Liver (tissue), 3 donors: Measurements from ENCODE around the gene HOXD12.

Source experiments
- EGR1 ChIP-seq, 2 donors: IDR thresholded peaks; 2 replicates each; pipeline ENCODE4 v1.6.1; 2016 to 2018; ENCODE audit warnings: antibody characterized with exemption in 2 of 2, low read depth in 2 of 2
- FOXA1 ChIP-seq: IDR thresholded peaks from 2 replicates; pipeline ENCODE4 v1.6.1; 2016; ENCODE audit warnings: antibody characterized with exemption
- GABPA ChIP-seq, 2 donors: IDR thresholded peaks in 1 of 2; conservative IDR thresholded peaks in 1 of 2; 2 replicates each; pipeline ENCODE4 v1.6.1; 2016; ENCODE audit warnings: antibody characterized with exemption in 2 of 2, mild to moderate bottlenecking in 1 of 2, moderate library complexity in 1 of 2
- HNF4G ChIP-seq: IDR thresholded peaks from 2 replicates; pipeline ENCODE4 v1.6.1; 2016; ENCODE audit warnings: antibody characterized with exemption
- RAD21 ChIP-seq, 2 donors: IDR thresholded peaks; 2 replicates each; pipeline ENCODE4 v1.6.1; 2016; ENCODE audit warnings: antibody characterized with exemption in 2 of 2, mild to moderate bottlenecking in 2 of 2
- TAF1 ChIP-seq: conservative IDR thresholded peaks from 2 replicates; pipeline ENCODE4 v1.6.1; 2016; ENCODE audit warnings: antibody characterized with exemption, mild to moderate bottlenecking
- YY1 ChIP-seq: IDR thresholded peaks from 2 replicates; pipeline ENCODE4 v1.6.1; 2016; ENCODE audit warnings: antibody characterized with exemption, mild to moderate bottlenecking
- TF ChIP-seq, protein P1 (sequence below): fragments of 150-350 bp; IDR thresholded peaks from 2 replicates; pipeline ENCODE4 v1.5.1; 2017; ENCODE audit warnings: improper control_type of control experiment, low read depth, low read length; ENCODE audit not compliant: missing input control
- TF ChIP-seq, protein P2 (sequence below): IDR thresholded peaks from 2 replicates; pipeline ENCODE4 v1.6.1; 2016; ENCODE audit warnings: antibody characterized with exemption
- TF ChIP-seq, protein P3 (sequence below): IDR thresholded peaks from 2 replicates; pipeline ENCODE4 v1.6.1; 2016; ENCODE audit warnings: antibody characterized with exemption
- TF ChIP-seq, protein P4 (sequence below): IDR thresholded peaks from 2 replicates; pipeline ENCODE4 v1.6.1; 2016; ENCODE audit warnings: antibody characterized with exemption
- donor health status: healthy.
- donor health status: healthy.

DNA sequence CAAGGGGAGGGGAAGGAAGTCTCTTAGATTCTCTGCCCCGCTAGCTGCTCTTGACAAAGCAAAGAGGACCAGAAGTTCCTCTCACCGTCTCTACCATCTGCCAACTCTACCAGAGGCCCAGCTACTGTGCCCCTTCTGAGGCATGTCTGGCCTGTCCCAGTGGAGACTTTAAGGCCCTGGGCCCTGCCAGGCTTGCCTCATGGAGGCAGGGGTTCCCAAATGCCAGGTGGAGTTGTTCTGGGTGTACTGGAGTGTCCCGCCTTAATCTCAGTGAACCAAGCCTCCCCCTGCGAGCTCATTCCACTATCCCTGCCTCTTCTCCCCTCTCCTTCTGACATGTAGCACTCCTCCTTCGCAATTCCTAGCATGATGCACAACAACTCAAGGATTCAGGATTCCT is 2.2 kb downstream of the HOXD12 start:
- TF ChIP-seq, protein P1, sequence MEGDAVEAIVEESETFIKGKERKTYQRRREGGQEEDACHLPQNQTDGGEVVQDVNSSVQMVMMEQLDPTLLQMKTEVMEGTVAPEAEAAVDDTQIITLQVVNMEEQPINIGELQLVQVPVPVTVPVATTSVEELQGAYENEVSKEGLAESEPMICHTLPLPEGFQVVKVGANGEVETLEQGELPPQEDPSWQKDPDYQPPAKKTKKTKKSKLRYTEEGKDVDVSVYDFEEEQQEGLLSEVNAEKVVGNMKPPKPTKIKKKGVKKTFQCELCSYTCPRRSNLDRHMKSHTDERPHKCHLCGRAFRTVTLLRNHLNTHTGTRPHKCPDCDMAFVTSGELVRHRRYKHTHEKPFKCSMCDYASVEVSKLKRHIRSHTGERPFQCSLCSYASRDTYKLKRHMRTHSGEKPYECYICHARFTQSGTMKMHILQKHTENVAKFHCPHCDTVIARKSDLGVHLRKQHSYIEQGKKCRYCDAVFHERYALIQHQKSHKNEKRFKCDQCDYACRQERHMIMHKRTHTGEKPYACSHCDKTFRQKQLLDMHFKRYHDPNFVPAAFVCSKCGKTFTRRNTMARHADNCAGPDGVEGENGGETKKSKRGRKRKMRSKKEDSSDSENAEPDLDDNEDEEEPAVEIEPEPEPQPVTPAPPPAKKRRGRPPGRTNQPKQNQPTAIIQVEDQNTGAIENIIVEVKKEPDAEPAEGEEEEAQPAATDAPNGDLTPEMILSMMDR = no peak
- no peak for TF ChIP-seq GABPA (IDR thresholded peaks at IDR 0.05 in 1 of 2, conservative IDR thresholded peaks at IDR 0.05 in 1 of 2)
- TF ChIP-seq RAD21 (IDR thresholded peaks at IDR 0.05) = no peak
- TF ChIP-seq HNF4G = no peak
- TF ChIP-seq TAF1 = no peak
- TF ChIP-seq YY1 = no peak
- TF ChIP-seq, protein P2, sequence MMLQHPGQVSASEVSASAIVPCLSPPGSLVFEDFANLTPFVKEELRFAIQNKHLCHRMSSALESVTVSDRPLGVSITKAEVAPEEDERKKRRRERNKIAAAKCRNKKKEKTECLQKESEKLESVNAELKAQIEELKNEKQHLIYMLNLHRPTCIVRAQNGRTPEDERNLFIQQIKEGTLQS = no peak
- TF ChIP-seq, protein P3, sequence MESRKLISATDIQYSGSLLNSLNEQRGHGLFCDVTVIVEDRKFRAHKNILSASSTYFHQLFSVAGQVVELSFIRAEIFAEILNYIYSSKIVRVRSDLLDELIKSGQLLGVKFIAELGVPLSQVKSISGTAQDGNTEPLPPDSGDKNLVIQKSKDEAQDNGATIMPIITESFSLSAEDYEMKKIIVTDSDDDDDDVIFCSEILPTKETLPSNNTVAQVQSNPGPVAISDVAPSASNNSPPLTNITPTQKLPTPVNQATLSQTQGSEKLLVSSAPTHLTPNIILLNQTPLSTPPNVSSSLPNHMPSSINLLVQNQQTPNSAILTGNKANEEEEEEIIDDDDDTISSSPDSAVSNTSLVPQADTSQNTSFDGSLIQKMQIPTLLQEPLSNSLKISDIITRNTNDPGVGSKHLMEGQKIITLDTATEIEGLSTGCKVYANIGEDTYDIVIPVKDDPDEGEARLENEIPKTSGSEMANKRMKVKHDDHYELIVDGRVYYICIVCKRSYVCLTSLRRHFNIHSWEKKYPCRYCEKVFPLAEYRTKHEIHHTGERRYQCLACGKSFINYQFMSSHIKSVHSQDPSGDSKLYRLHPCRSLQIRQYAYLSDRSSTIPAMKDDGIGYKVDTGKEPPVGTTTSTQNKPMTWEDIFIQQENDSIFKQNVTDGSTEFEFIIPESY = no peak
- no peak for TF ChIP-seq FOXA1
- TF ChIP-seq, protein P4, sequence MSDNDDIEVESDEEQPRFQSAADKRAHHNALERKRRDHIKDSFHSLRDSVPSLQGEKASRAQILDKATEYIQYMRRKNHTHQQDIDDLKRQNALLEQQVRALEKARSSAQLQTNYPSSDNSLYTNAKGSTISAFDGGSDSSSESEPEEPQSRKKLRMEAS = no peak
- no peak for TF ChIP-seq EGR1 (IDR thresholded peaks at IDR 0.05; ENCODE audit: low read depth in 2 of 2)
